Right lobe of liver (tissue), 4 donors: Measurements from ENCODE around the gene UBE2V1.

ENCODE experiments used
- CTCF ChIP-seq, 4 donors: fragments of 200-600 bp in 3 of 4; fragments of 450-650 bp in 1 of 4; IDR thresholded peaks; one replicate each; pipeline versions ENCODE4 v1.5.1 to v1.8.0; 2016 to 2022; ENCODE audit warnings: antibody characterized with exemption in 4 of 4, mild to moderate bottlenecking in 2 of 4
- POLR2A ChIP-seq: fragments of 450-650 bp; IDR thresholded peaks from one replicate; pipeline ENCODE4 v1.6.1; 2017; ENCODE audit warnings: antibody characterized with exemption, mild to moderate bottlenecking
- donor health status: DM: no; HTN: no; CAD: no.
- donor health status: DM: no; HTN: no; CAD: no.
- donor health status: DM: no; HTN: yes; CAD: no.

GRCh38 chr20:50089787-50090177 is 23.2 kb downstream of the UBE2V1 start:
- TF ChIP-seq CTCF (IDR thresholded peaks at IDR 0.05) = no peak
- TF ChIP-seq POLR2A = no peak
